Peyer's patch (tissue), 4 donors: ENCODE data around the gene ACOX1.

ENCODE experiments used
- POLR2A ChIP-seq, 2 donors: fragments of 450-650 bp; IDR thresholded peaks; one replicate each; pipeline ENCODE4 v1.5.1; 2017; ENCODE audit warnings: antibody characterized with exemption in 2 of 2, mild to moderate bottlenecking in 2 of 2, moderate library complexity in 2 of 2
- TF ChIP-seq, protein P1 (sequence below), 6 experiments: fragments of 450-650 bp in 4 of 6; fragments of 200-600 bp in 2 of 6; sonication (generic) in 1 of 6; IDR thresholded peaks; one replicate each; pipeline ENCODE4 v1.5.1; 2017 to 2019; ENCODE audit warnings: antibody characterized with exemption in 6 of 6, mild to moderate bottlenecking in 3 of 6, moderate library complexity in 1 of 6

DNA sequence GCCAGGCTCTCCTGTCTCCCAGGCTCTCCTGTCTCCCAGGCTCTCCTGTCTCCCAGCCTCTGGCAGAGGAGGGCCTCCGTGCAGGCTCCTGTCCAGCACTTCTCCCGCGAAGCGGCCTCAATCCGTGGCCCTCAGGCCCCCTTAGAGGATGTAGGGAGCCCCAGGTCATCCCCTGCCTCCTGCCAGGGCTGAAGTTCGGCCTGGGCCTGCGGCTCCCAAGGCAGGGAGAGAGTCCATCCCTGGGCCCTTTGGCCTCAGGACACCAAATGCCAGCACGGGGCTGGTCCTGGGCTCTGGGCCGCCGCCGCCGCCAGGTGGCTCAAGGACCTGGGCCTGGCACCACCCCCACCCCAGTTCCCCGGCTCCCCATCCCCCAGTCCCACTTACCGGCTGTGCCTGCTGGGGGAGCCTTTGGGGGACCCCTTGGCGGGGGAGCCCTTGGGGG, 47.8 kb upstream of the ACOX1 start:
- TF ChIP-seq, protein P1, sequence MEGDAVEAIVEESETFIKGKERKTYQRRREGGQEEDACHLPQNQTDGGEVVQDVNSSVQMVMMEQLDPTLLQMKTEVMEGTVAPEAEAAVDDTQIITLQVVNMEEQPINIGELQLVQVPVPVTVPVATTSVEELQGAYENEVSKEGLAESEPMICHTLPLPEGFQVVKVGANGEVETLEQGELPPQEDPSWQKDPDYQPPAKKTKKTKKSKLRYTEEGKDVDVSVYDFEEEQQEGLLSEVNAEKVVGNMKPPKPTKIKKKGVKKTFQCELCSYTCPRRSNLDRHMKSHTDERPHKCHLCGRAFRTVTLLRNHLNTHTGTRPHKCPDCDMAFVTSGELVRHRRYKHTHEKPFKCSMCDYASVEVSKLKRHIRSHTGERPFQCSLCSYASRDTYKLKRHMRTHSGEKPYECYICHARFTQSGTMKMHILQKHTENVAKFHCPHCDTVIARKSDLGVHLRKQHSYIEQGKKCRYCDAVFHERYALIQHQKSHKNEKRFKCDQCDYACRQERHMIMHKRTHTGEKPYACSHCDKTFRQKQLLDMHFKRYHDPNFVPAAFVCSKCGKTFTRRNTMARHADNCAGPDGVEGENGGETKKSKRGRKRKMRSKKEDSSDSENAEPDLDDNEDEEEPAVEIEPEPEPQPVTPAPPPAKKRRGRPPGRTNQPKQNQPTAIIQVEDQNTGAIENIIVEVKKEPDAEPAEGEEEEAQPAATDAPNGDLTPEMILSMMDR (IDR thresholded peaks at IDR 0.05) = peak in 1 of 6 experiments; percentile 26
- TF ChIP-seq POLR2A (IDR thresholded peaks at IDR 0.05) = no peak
